ACC112 (cell line): Measurements from ENCODE around the gene DDR2.

Source experiments
- H2AFZ ChIP-seq: fragments of 200-600 bp; sonication (generic); one replicate; pipeline ENCODE4 v1.6.0; 2017; ENCODE audit warnings: antibody characterized with exemption, low read length; ENCODE audit not compliant: unreplicated experiment
- H3K27ac ChIP-seq: fragments of 200-600 bp; sonication (generic); 2 replicates; pipeline ENCODE4 v1.5.1; 2014; ENCODE audit warnings: low read depth, mild to moderate bottlenecking, antibody characterized with exemption, low read length, moderate library complexity
- H3K27me3 ChIP-seq: fragments of 200-600 bp; sonication (generic); 2 replicates; pipeline ENCODE4 v1.6.1; 2014; ENCODE audit warnings: mild to moderate bottlenecking, antibody characterized with exemption, low read length, moderate library complexity, mixed read lengths; ENCODE audit not compliant: insufficient read depth
- H3K36me3 ChIP-seq: fragments of 200-600 bp; sonication (generic); 2 replicates; pipeline ENCODE4 v1.6.1; 2016; ENCODE audit warnings: mild to moderate bottlenecking, antibody characterized with exemption, low read length, moderate library complexity, mixed read lengths; ENCODE audit not compliant: insufficient read depth
- H3K4me1 ChIP-seq: fragments of 200-600 bp; sonication (generic); one replicate; pipeline ENCODE4 v1.6.1; 2016; ENCODE audit warnings: low read length, mixed read lengths; ENCODE audit not compliant: insufficient read depth, unreplicated experiment, control insufficient read depth
- H3K4me3 ChIP-seq: fragments of 200-600 bp; sonication (generic); 2 replicates; pipeline ENCODE4 v1.5.1; 2014; ENCODE audit warnings: mild to moderate bottlenecking, low read depth, low read length
- H3K79me2 ChIP-seq: fragments of 200-600 bp; sonication (generic); one replicate; pipeline ENCODE4 v1.6.0; 2016; ENCODE audit warnings: low read length; ENCODE audit not compliant: control insufficient read depth, unreplicated experiment, insufficient read depth

DDR2 gene

DNA sequence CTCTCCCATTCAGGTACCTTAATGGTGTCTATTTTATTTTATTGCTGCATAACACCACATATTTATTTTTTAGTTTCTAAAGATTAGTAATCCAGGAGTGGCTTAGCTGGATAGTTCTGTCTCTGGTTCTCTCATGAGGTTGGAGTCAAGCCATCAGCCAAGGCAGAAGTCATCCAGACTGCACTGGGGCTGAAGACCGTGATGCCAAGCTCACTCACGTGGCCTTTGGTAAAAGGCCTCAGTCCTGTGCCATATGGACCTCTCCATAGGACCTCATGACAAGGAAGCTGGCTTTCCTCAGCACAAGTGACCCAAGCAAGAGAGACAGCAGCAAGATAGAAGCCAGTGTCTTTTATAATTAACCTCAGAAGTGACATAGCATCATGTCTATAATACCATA is 23.0 kb upstream of the DDR2 start:
- H2AFZ ChIP-seq, result no peak overlapping the region
- H3K27me3 ChIP-seq, result no peaks in the 10 kb centered on the region
- H3K27ac ChIP-seq, result no peak overlapping the region
- H3K4me3 ChIP-seq, result no peak overlapping the region
- H3K36me3 ChIP-seq, result peaks cover 3% of the 10 kb centered on the region; the same call in 1 of the 2 replicates
- no peaks in the 10 kb centered on the region for H3K79me2 ChIP-seq
- peaks cover 33% of the 10 kb centered on the region for H3K4me1 ChIP-seq

DNA sequence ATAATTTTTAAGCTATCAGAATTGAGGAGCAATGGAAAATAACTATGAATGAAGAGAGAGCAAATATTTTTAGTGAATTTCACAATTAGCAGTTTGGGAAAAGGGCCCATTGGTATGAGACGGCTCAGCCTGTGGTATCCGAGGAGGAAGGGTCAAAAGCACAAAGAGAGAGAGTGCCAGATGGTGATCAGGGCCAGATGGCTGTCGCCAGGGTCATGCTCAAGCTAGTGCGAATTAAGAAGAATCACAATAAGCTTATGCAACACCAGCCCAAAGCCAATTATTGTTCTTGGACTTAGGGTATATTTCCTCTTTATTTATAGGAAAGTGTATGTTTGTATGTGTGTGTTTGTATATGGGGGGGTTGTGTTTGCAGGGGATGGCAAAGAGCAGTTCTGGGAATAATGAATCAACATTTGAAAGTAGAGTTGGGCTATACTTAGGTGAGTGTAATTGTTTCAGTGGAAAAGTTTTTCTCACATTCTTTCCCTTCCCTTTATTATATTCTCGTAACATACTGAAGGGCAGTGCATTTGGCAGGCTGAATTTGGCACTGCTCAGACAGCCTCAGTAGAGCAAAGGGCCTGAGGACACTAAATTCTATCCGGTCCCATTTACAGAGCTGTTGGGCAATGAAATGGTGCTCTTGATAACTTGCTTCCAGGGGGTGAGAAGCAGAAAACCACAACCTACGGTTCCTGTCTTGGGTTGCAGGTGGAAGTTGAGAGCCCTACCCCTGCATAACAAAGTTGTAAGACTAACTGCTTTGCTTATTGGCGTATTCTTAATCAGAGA is 19.5 kb upstream of the DDR2 start:
- Histone ChIP-seq H3K4me3 (no peak overlapping the region), H3K36me3 (peaks cover 12% of the 10 kb centered on the region), H2AFZ (peak overlapping the region; percentile 53), H3K4me1 (peaks cover 15% of the 10 kb centered on the region), H3K27me3 (no peaks in the 10 kb centered on the region), H3K27ac (peak overlapping the region; percentile 30), H3K79me2 (no peaks in the 10 kb centered on the region)

DNA sequence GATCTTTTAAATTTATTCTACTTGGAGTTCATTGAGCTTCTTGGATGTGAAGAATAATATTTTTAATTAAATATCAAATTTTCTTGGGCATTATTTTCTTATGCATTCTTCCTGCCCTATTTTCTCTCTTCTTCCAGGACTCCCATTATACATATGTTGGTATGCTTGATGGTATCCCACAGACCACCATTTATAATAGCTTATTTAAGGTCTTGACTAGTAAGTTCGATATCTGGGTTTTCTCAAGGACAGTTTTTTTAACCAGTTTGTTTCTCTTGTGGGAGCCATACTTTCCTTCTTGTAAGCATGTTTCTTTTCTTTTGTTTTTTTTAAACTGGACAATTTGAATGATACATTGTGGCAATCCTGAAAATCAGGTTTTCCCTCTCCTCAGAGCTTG is 15.4 kb upstream of the DDR2 start:
- Histone ChIP-seq H3K36me3 (peaks cover 9% of the 10 kb centered on the region), H3K4me1 (peaks cover 15% of the 10 kb centered on the region), H3K79me2 (no peaks in the 10 kb centered on the region), H2AFZ (no peak overlapping the region), H3K27ac (no peak overlapping the region), H3K4me3 (no peak overlapping the region), H3K27me3 (no peaks in the 10 kb centered on the region)

DNA sequence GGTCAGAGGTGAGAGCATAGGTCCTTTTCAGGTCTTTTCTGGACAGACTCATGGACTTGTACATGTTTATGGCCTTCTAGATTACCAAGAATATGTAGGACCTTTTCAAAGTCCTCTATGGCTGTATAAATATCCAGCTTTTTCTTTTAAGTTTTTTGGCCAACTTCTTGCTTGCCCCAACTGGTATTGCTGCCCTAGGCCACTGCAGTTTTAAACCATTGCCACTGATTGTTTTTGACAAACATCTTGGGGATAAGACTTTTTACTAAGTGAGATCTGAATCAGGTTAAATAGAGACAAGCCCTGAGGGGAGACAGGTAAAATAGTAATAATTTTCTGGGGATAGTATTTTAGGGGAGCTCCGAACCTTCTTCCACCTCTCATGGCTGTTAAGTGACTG is 14.8 kb upstream of the DDR2 start:
- Histone ChIP-seq H3K27me3 (no peaks in the 10 kb centered on the region), H3K79me2 (no peaks in the 10 kb centered on the region), H2AFZ (no peak overlapping the region), H3K27ac (no peak overlapping the region), H3K4me3 (no peak overlapping the region), H3K36me3 (peaks cover 9% of the 10 kb centered on the region), H3K4me1 (peaks cover 11% of the 10 kb centered on the region)

DNA sequence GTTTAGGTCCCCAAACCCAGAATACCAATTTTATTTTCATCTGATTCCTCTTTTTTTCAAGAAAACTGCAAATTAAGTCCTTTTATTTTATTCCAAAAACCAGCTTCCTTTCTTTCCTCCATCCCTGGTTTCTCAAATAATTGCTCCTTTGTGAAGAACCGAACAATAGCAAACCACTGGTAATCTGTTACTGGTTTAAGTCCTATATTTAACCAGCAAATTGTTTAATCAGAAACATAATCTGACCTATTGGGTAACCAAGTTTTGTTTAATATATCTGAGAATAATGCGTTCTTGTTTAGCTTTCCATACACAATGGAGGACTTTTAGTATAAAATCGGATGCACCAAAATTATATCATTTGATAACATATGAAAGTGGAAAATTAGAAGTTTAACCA is 13.2 kb upstream of the DDR2 start:
- H3K4me1 ChIP-seq, result no peaks in the 10 kb centered on the region
- H3K4me3 ChIP-seq, result no peak overlapping the region
- no peaks in the 10 kb centered on the region for H3K79me2 ChIP-seq
- no peak overlapping the region for H3K27ac ChIP-seq
- no peaks in the 10 kb centered on the region for H3K27me3 ChIP-seq
- H2AFZ ChIP-seq, result no peak overlapping the region
- peaks cover 9% of the 10 kb centered on the region for H3K36me3 ChIP-seq

DNA sequence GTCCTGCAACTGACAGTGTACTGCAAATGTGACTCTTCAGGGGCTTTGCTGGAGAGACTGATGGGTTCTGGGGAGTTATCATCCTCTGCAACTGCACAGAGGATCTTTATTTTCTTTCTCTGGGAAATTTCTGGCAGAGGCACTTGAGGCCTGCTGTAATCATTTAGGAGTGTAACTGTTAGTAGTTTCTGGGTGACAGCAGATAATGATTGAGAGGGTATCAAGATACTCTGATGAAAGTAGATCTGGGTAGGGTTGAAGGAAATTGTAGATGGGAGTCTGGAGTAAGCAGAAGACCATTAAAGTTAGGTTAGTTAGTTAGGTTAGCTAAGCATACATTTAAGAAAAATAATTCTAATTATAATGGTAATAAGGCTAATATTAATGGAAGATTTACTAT is 11.0 kb upstream of the DDR2 start:
- H3K27ac ChIP-seq, result no peak overlapping the region
- no peak overlapping the region for H2AFZ ChIP-seq
- no peaks in the 10 kb centered on the region for H3K27me3 ChIP-seq
- H3K4me1 ChIP-seq, result peaks cover 3% of the 10 kb centered on the region
- H3K79me2 ChIP-seq, result no peaks in the 10 kb centered on the region
- H3K36me3 ChIP-seq, result peaks cover 9% of the 10 kb centered on the region
- no peak overlapping the region for H3K4me3 ChIP-seq

DNA sequence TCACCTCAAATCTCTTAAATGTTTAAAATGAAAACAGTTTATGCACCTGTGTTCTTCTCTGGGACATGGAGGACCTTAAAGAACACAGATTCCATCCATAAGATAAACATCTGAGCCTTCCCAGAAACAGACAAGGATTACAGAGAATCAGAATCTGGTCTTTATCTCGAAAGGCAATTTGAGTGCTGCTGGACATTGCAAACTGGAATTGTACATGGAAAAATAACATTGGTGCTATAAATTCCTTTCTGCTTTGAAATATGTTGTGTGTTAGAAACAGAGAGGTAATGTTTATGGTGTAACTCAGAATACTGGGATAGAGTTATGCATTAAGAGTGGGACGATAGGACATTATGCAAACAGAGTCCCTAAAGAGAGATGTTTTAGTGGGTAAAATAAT is 6.6 kb upstream of the DDR2 start:
- Histone ChIP-seq H3K4me1 (peaks cover 34% of the 10 kb centered on the region), H2AFZ (peak overlapping the region; percentile 55), H3K36me3 (no peaks in the 10 kb centered on the region)

DNA sequence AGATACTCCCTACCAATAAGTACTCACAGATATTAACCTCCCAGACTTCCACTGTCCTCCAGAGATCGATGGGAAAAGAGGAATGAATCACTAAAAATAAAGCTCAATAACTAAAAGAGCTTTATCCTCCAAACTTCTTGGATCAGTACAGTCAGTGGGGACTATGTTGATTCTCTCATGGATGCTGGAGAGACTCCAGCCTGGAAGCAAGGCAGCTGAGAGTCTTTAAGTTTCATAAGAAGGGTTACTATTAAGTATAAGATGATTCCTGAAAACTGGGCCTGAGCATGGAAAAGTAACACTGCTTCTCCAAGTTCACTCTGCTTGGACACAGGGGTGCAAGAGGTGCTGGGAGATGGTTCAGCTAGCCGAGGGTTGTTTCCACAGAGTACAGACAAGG is 6.2 kb upstream of the DDR2 start:
- H3K79me2 ChIP-seq, result no peaks in the 10 kb centered on the region
- peak overlapping the region; percentile 37 for H3K27ac ChIP-seq
- H3K36me3 ChIP-seq, result no peaks in the 10 kb centered on the region
- H2AFZ ChIP-seq, result peak overlapping the region; percentile 55
- peaks cover 38% of the 10 kb centered on the region for H3K4me1 ChIP-seq
- H3K27me3 ChIP-seq, result no peaks in the 10 kb centered on the region
- peak overlapping the region; percentile 70 for H3K4me3 ChIP-seq

More for the DNA sequence above, 6.6 kb upstream of the DDR2 start:
- Histone ChIP-seq H3K79me2 (no peaks in the 10 kb centered on the region), H3K27me3 (no peaks in the 10 kb centered on the region), H3K27ac (peak overlapping the region; percentile 37; the same call in 1 of the 2 replicates), H3K4me3 (no peak overlapping the region)

DNA sequence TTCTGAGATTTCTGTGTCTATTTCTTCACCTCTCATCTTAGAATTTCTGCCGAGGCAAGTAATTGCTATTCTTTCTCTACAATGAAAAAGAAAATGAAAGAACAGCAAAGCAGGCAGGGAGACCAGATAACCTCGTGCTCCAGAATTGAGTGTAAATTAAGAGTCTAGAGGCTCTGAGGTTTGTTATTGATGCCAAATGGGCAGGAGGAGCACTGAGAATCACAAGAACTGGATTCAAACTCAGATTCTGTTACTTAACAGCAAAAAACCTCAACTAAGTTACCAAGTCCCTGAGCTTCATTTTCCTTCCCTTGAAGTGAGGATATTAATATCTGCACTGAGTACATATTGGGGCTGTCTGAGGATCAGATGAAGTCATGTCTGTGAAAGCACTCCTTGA is 5.5 kb upstream of the DDR2 start:
- H3K4me1 ChIP-seq, result peaks cover 42% of the 10 kb centered on the region

DNA sequence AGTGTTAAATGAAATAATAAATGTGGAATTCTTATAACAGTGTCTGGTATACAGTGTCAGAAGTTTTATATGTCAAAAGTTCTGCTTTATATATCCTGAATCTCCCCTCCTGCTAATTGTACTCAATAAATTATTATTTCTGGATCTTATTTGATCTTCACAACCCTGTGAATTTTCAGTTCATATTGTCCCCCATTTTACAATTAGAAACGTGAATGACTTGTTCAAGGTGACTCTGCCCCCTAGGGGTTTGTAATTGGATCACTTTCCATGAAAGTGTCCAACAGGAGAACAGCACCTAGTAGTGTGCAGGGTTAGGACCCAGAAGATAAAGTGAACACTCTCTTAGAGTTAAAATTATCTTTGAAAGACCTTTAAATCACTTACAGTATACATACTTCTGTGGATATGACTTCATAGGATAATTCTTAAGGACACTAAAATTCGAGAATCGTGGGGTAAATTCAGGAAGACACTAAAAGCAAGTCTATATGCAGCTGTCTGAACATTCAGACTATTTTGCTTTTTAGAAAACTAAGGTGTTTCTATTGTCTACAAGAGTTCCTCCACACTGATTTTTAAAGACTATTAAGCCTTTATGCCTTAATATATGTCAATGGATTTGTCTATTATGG is 4.5 kb upstream of the DDR2 start:
- no peaks in the 10 kb centered on the region for H3K36me3 ChIP-seq
- peak overlapping the region; percentile 37; the same call in 1 of the 2 replicates for H3K27ac ChIP-seq
- peak overlapping the region; percentile 55 for H2AFZ ChIP-seq
- peaks cover 6% of the 10 kb centered on the region for H3K79me2 ChIP-seq
- peaks cover 42% of the 10 kb centered on the region for H3K4me1 ChIP-seq
- H3K4me3 ChIP-seq, result no peak overlapping the region; the same call in 1 of the 2 replicates
- H3K27me3 ChIP-seq, result no peaks in the 10 kb centered on the region

More for the DNA sequence above, 5.5 kb upstream of the DDR2 start:
- peak overlapping the region; percentile 37 for H3K27ac ChIP-seq
- H2AFZ ChIP-seq, result peak overlapping the region; percentile 55
- H3K27me3 ChIP-seq, result no peaks in the 10 kb centered on the region
- peak overlapping the region; percentile 70 for H3K4me3 ChIP-seq
- no peaks in the 10 kb centered on the region for H3K36me3 ChIP-seq
- H3K79me2 ChIP-seq, result no peaks in the 10 kb centered on the region
